ENCODE measurements around the gene ATP8A1. TPM values are rescaled to one million over a fixed set of nuclear protein-coding genes. Genes with fewer than 3 reads are reported as not detected.

The ATP8A1 gene
- polyA plus RNA-seq, 1 donor from 2014 or later, result 45.8 TPM

GRCh38 chr4:42626629-42627146 lies 30.2 kb downstream of the ATP8A1 start:
- H3K9me2 ChIP-seq (ENCODE audit: insufficient read depth, low read length), result no peaks in the 10 kb centered on the region
- H3K79me2 ChIP-seq (replicated peaks; ENCODE audit: insufficient read depth, low read length), result no peaks in the 10 kb centered on the region
- no peaks in the 10 kb centered on the region for H3K36me3 ChIP-seq (ENCODE audit: insufficient read depth, low read length)
- H3K9ac ChIP-seq (ENCODE audit: low read length), result no peak overlapping the region
- no peak overlapping the region for H3K4me2 ChIP-seq (ENCODE audit: low read length)
- no peak overlapping the region for H2AFZ ChIP-seq (ENCODE audit: low read depth, low read length)
- H3K4me3 ChIP-seq (ENCODE audit: low read length), result no peak overlapping the region
- no peaks in the 10 kb centered on the region for H4K20me1 ChIP-seq (ENCODE audit: insufficient read depth)
- H3K27me3 ChIP-seq (ENCODE audit: insufficient read depth, low read depth, low read length), result no peaks in the 10 kb centered on the region
- no peaks in the 10 kb centered on the region for H3K9me3 ChIP-seq (ENCODE audit: low read length)
- no peak overlapping the region for H3K27ac ChIP-seq (ENCODE audit: low read length)
- no peaks in the 10 kb centered on the region for H3F3A ChIP-seq (ENCODE audit: insufficient read depth, low read length, poor library complexity, severe bottlenecking)
- no peak for TF ChIP-seq SMC3 (conservative IDR thresholded peaks at IDR 0.05; ENCODE audit: poor library complexity)
- no peak for TF ChIP-seq MXI1 (conservative IDR thresholded peaks at IDR 0.05; ENCODE audit: poor library complexity, severe bottlenecking)
- TF ChIP-seq TAF1 (IDR thresholded peaks at IDR 0.05; ENCODE audit: low read depth), result no peak
- no peak for TF ChIP-seq RAD21 (conservative IDR thresholded peaks at IDR 0.05)
- TF ChIP-seq, protein P1, sequence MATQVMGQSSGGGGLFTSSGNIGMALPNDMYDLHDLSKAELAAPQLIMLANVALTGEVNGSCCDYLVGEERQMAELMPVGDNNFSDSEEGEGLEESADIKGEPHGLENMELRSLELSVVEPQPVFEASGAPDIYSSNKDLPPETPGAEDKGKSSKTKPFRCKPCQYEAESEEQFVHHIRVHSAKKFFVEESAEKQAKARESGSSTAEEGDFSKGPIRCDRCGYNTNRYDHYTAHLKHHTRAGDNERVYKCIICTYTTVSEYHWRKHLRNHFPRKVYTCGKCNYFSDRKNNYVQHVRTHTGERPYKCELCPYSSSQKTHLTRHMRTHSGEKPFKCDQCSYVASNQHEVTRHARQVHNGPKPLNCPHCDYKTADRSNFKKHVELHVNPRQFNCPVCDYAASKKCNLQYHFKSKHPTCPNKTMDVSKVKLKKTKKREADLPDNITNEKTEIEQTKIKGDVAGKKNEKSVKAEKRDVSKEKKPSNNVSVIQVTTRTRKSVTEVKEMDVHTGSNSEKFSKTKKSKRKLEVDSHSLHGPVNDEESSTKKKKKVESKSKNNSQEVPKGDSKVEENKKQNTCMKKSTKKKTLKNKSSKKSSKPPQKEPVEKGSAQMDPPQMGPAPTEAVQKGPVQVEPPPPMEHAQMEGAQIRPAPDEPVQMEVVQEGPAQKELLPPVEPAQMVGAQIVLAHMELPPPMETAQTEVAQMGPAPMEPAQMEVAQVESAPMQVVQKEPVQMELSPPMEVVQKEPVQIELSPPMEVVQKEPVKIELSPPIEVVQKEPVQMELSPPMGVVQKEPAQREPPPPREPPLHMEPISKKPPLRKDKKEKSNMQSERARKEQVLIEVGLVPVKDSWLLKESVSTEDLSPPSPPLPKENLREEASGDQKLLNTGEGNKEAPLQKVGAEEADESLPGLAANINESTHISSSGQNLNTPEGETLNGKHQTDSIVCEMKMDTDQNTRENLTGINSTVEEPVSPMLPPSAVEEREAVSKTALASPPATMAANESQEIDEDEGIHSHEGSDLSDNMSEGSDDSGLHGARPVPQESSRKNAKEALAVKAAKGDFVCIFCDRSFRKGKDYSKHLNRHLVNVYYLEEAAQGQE (IDR thresholded peaks at IDR 0.05; ENCODE audit: borderline replicate concordance), result no peak
- TF ChIP-seq EP300 (conservative IDR thresholded peaks at IDR 0.05; ENCODE audit: poor library complexity, severe bottlenecking), result no peak
- no peak for TF ChIP-seq POLR2AphosphoS5 (IDR thresholded peaks at IDR 0.05)
- no peak for TF ChIP-seq EZH2 (IDR thresholded peaks at IDR 0.05; ENCODE audit: borderline replicate concordance, insufficient read depth, low read length, poor library complexity, severe bottlenecking)
- TF ChIP-seq, protein P2, sequence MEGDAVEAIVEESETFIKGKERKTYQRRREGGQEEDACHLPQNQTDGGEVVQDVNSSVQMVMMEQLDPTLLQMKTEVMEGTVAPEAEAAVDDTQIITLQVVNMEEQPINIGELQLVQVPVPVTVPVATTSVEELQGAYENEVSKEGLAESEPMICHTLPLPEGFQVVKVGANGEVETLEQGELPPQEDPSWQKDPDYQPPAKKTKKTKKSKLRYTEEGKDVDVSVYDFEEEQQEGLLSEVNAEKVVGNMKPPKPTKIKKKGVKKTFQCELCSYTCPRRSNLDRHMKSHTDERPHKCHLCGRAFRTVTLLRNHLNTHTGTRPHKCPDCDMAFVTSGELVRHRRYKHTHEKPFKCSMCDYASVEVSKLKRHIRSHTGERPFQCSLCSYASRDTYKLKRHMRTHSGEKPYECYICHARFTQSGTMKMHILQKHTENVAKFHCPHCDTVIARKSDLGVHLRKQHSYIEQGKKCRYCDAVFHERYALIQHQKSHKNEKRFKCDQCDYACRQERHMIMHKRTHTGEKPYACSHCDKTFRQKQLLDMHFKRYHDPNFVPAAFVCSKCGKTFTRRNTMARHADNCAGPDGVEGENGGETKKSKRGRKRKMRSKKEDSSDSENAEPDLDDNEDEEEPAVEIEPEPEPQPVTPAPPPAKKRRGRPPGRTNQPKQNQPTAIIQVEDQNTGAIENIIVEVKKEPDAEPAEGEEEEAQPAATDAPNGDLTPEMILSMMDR (IDR thresholded peaks at IDR 0.05; ENCODE audit: poor library complexity, severe bottlenecking), result no peak

- Histone ChIP-seq H2AFZ (ENCODE audit: low read depth, low read length) (no peak overlapping the region), H3K27me3 (ENCODE audit: insufficient read depth, low read depth, low read length) (no peaks in the 10 kb centered on the region), H3K4me2 (ENCODE audit: low read length) (no peak overlapping the region), H3K9me2 (ENCODE audit: insufficient read depth, low read length) (no peaks in the 10 kb centered on the region), H3K79me2 (replicated peaks; ENCODE audit: insufficient read depth, low read length) (no peaks in the 10 kb centered on the region), H3F3A (ENCODE audit: insufficient read depth, low read length, poor library complexity, severe bottlenecking) (no peaks in the 10 kb centered on the region), H3K9ac (ENCODE audit: low read length) (no peak overlapping the region), H3K4me3 (ENCODE audit: low read length) (no peak overlapping the region), H3K27ac (ENCODE audit: low read length) (no peak overlapping the region), H4K20me1 (ENCODE audit: insufficient read depth) (no peaks in the 10 kb centered on the region), H3K36me3 (ENCODE audit: insufficient read depth, low read length) (no peaks in the 10 kb centered on the region), H3K9me3 (ENCODE audit: low read length) (no peaks in the 10 kb centered on the region)
- TF ChIP-seq POLR2AphosphoS5 (IDR thresholded peaks at IDR 0.05) (no peak), MXI1 (conservative IDR thresholded peaks at IDR 0.05; ENCODE audit: poor library complexity, severe bottlenecking) (no peak), EP300 (conservative IDR thresholded peaks at IDR 0.05; ENCODE audit: poor library complexity, severe bottlenecking) (no peak), EZH2 (IDR thresholded peaks at IDR 0.05; ENCODE audit: borderline replicate concordance, insufficient read depth, low read length, poor library complexity, severe bottlenecking) (no peak), TAF1 (IDR thresholded peaks at IDR 0.05; ENCODE audit: low read depth) (no peak), RAD21 (conservative IDR thresholded peaks at IDR 0.05) (no peak)
- TF ChIP-seq, protein P1 (IDR thresholded peaks at IDR 0.05; ENCODE audit: borderline replicate concordance), result no peak
Observed at GRCh38 chr4:42625329-42625728, 31.6 kb downstream of the ATP8A1 start.
